Endothelial cell (in vitro differentiated cells): ENCODE results near the gene CYP24A1. TPM values are rescaled to one million over a fixed set of nuclear protein-coding genes. Genes with fewer than 3 reads are reported as not detected.

ENCODE experiments used
- DNase-seq: peaks from one replicate; pipeline ENCODE4 v3.0.0; 2021; ENCODE audit warnings: low spot score
- H3K27ac Mint-ChIP-seq: one replicate; pipeline ENCODE4 v1.8.0; 2021; ENCODE audit warnings: mixed read lengths, inconsistent platforms; ENCODE audit not compliant: unreplicated experiment
- H3K27me3 Mint-ChIP-seq: one replicate; pipeline ENCODE4 v1.8.0; 2021; ENCODE audit warnings: mild to moderate bottlenecking, moderate library complexity, mixed read lengths, inconsistent platforms; ENCODE audit not compliant: unreplicated experiment
- H3K36me3 Mint-ChIP-seq: one replicate; pipeline ENCODE4 v1.8.0; 2021; ENCODE audit warnings: mild to moderate bottlenecking, low read depth, mixed read lengths, inconsistent platforms; ENCODE audit not compliant: unreplicated experiment
- H3K4me1 Mint-ChIP-seq: one replicate; pipeline ENCODE4 v1.8.0; 2021; ENCODE audit warnings: mild to moderate bottlenecking, mixed read lengths, inconsistent platforms; ENCODE audit not compliant: unreplicated experiment
- H3K4me3 Mint-ChIP-seq: one replicate; pipeline ENCODE4 v1.8.0; 2021; ENCODE audit warnings: mild to moderate bottlenecking, mixed read lengths, inconsistent platforms; ENCODE audit not compliant: unreplicated experiment
- H3K9me3 Mint-ChIP-seq: one replicate; pipeline ENCODE4 v1.8.0; 2021; ENCODE audit warnings: mixed read lengths, inconsistent platforms; ENCODE audit not compliant: unreplicated experiment
- CTCF ChIP-seq: fragments of 200-600 bp; sonication (generic); IDR thresholded peaks from one replicate; pipeline ENCODE4 v1.5.0; 2021; ENCODE audit warnings: antibody characterized with exemption; ENCODE audit not compliant: unreplicated experiment
- total RNA-seq: library from RNA; stranded (reverse); fragmentation: NEBNext Ultra II Directional; extraction: Animal tissue kit (Norgen Biotek cat#: 25700); gene quantifications from one replicate; pipeline ENCODE4 v1.2.1, GENCODE V29; 2021; ENCODE audit not compliant: unreplicated experiment

CYP24A1 gene
- total RNA-seq, 1 donor from 2014 or later, result not detected

DNA sequence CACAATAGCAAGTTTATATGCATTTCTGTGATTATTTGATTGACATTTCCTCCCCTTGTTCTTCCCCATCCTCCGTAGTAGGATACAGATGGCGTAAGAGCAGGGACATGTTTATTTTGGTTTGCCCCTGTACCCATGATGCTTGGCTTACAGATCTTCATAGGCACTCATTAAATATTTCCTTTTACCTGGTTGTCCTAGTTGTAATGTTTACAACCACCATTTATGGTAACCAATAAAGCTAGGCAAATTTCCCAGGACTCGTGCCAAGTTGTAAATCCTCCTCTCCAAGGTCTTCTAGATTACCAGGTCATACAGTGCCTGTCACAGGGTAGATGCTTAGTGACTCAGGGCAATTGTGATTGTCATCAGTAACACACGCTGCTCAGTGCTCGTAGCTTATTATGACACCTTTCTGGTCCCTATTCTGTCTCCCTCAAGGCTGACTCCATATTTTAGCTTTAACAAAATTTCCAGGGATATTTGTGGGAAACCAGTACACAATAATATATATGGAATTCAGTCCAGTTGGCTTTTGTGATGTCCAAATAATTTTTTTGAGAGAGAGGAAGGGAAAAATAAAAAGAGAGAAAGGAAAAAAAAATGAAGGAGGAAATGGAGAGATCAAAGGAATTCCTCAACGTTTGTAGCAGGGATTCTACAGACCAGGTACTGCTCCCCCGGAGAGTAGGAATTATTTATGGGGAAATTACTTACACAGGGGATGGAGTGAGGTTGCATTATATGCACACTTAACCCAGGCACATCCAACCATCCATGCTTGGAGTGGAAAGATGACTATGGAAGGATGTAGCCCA lies 24.6 kb downstream of the CYP24A1 start:
- H3K36me3 Mint-ChIP-seq, result no peaks in the 10 kb centered on the region

GRCh38 chr20:54146672-54147071 lies 27.1 kb downstream of the CYP24A1 start:
- H3K27me3 Mint-ChIP-seq, result peaks cover 1% of the 10 kb centered on the region
- H3K36me3 Mint-ChIP-seq, result no peaks in the 10 kb centered on the region
- no peak for TF ChIP-seq CTCF
- no peak overlapping the region for H3K4me3 Mint-ChIP-seq
- DNase-seq, result no peak
- H3K9me3 Mint-ChIP-seq, result no peaks in the 10 kb centered on the region
- H3K27ac Mint-ChIP-seq, result no peak overlapping the region
- peaks cover 4% of the 10 kb centered on the region for H3K4me1 Mint-ChIP-seq

More for the DNA sequence above, 24.6 kb downstream of the CYP24A1 start:
- H3K4me1 Mint-ChIP-seq, result peaks cover 4% of the 10 kb centered on the region
- no peak overlapping the region for H3K27ac Mint-ChIP-seq
- no peak for TF ChIP-seq CTCF
- peaks cover 1% of the 10 kb centered on the region for H3K27me3 Mint-ChIP-seq
- no peak overlapping the region for H3K4me3 Mint-ChIP-seq
- no peak for DNase-seq
- H3K9me3 Mint-ChIP-seq, result no peaks in the 10 kb centered on the region

- Mint-ChIP-seq H3K9me3 (no peaks in the 10 kb centered on the region), H3K27ac (no peak overlapping the region), H3K27me3 (peaks cover 4% of the 10 kb centered on the region), H3K4me1 (peaks cover 4% of the 10 kb centered on the region), H3K4me3 (no peak overlapping the region), H3K36me3 (no peaks in the 10 kb centered on the region)
- no peak for TF ChIP-seq CTCF
- DNase-seq, result no peak
These were observed 28.9 kb downstream of the CYP24A1 start for GRCh38 chr20:54144847-54145414.

- TF ChIP-seq CTCF, result no peak
- H3K4me3 Mint-ChIP-seq, result no peak overlapping the region
These were observed 32.7 kb downstream of the CYP24A1 start for GRCh38 chr20:54140927-54141566.

GRCh38 chr20:54140486-54140885 lies 33.3 kb downstream of the CYP24A1 start:
- Mint-ChIP-seq H3K36me3 (no peaks in the 10 kb centered on the region), H3K27ac (no peak overlapping the region)

More at GRCh38 chr20:54140927-54141566, 32.7 kb downstream of the CYP24A1 start:
- no peak for DNase-seq
- Mint-ChIP-seq H3K9me3 (no peaks in the 10 kb centered on the region), H3K27me3 (peaks cover 2% of the 10 kb centered on the region), H3K36me3 (no peaks in the 10 kb centered on the region), H3K4me1 (no peaks in the 10 kb centered on the region), H3K27ac (no peak overlapping the region)

More at GRCh38 chr20:54140486-54140885, 33.3 kb downstream of the CYP24A1 start:
- no peak for DNase-seq
- Mint-ChIP-seq H3K27me3 (peaks cover 2% of the 10 kb centered on the region), H3K4me3 (no peak overlapping the region), H3K4me1 (no peaks in the 10 kb centered on the region), H3K9me3 (no peaks in the 10 kb centered on the region)
- TF ChIP-seq CTCF, result no peak
